Measurements from ENCODE around the gene WNT16.

- TF ChIP-seq CTCF (IDR thresholded peaks at IDR 0.05; ENCODE audit: poor library complexity) (no peak), EZH2 (IDR thresholded peaks at IDR 0.05; ENCODE audit: borderline replicate concordance) (no peak), EZH2phosphoT487 (IDR thresholded peaks at IDR 0.05; ENCODE audit: low read depth, severe bottlenecking, unreplicated experiment) (no peak)
These were observed 61.3 kb downstream of the WNT16 start for GRCh38 chr7:121390109-121390508.
